ENCODE data around the gene CNTN6. TPM values are rescaled to one million over a fixed set of nuclear protein-coding genes. Genes with fewer than 3 reads are reported as not detected.

The CNTN6 gene
- total RNA-seq, 1 experiment from 2014 or later: not detected

GRCh38 chr3:1252061-1252430 lies 159.2 kb downstream of the CNTN6 start:
- no peak for DNase-seq
- no peaks in the 10 kb centered on the region for H3K36me3 ChIP-seq (ENCODE audit: insufficient read depth, low read length)
- H3K9me3 ChIP-seq (ENCODE audit: low read length): peaks cover 4% of the 10 kb centered on the region; the same call in 1 of the 2 replicates
- no peaks in the 10 kb centered on the region for H3K27me3 ChIP-seq (ENCODE audit: low read length)
- H3K79me2 ChIP-seq (ENCODE audit: low read length): no peaks in the 10 kb centered on the region
- no peak overlapping the region for H3K4me2 ChIP-seq (ENCODE audit: low read depth, low read length, poor library complexity, severe bottlenecking)
- H3K27ac ChIP-seq (ENCODE audit: low read length): no peak overlapping the region
- H3K4me1 ChIP-seq (ENCODE audit: low read length): no peaks in the 10 kb centered on the region
- no peak overlapping the region for H3K4me3 ChIP-seq (ENCODE audit: low read length)
- no peaks in the 10 kb centered on the region for H4K20me1 ChIP-seq (ENCODE audit: insufficient read depth, low read depth, low read length)
- H3K9ac ChIP-seq (ENCODE audit: low read length): no peak overlapping the region
- H2AFZ ChIP-seq (ENCODE audit: low read length): no peak overlapping the region
- H3K9me2 ChIP-seq (replicated peaks; ENCODE audit: insufficient read depth, low read length): no peaks in the 10 kb centered on the region

- no peaks in the 10 kb centered on the region for H3K79me2 ChIP-seq (ENCODE audit: low read length)
- H3K9ac ChIP-seq (ENCODE audit: low read length): no peak overlapping the region
- no peaks in the 10 kb centered on the region for H3K36me3 ChIP-seq (ENCODE audit: insufficient read depth, low read length)
- no peak overlapping the region for H3K27ac ChIP-seq (ENCODE audit: low read length)
- DNase-seq: no peak
- H3K4me1 ChIP-seq (ENCODE audit: low read length): no peaks in the 10 kb centered on the region
- no peak overlapping the region for H2AFZ ChIP-seq (ENCODE audit: low read length)
- no peaks in the 10 kb centered on the region for H3K9me2 ChIP-seq (replicated peaks; ENCODE audit: insufficient read depth, low read length)
- H4K20me1 ChIP-seq (ENCODE audit: insufficient read depth, low read depth, low read length): no peaks in the 10 kb centered on the region
- no peak overlapping the region for H3K4me3 ChIP-seq (ENCODE audit: low read length)
- H3K27me3 ChIP-seq (ENCODE audit: low read length): no peaks in the 10 kb centered on the region
- no peak overlapping the region for H3K4me2 ChIP-seq (ENCODE audit: low read depth, low read length, poor library complexity, severe bottlenecking)
- peaks cover 4% of the 10 kb centered on the region; the same call in 1 of the 2 replicates for H3K9me3 ChIP-seq (ENCODE audit: low read length)
These were observed 169.4 kb downstream of the CNTN6 start for GRCh38 chr3:1262246-1262645.

- Histone ChIP-seq H3K4me3 (ENCODE audit: low read length) (no peak overlapping the region), H4K20me1 (ENCODE audit: insufficient read depth, low read depth, low read length) (no peaks in the 10 kb centered on the region)
These were observed 170.3 kb downstream of the CNTN6 start for GRCh38 chr3:1263121-1263520.

GRCh38 chr3:1269808-1270207 lies 177.0 kb downstream of the CNTN6 start:
- Histone ChIP-seq H3K4me2 (ENCODE audit: low read depth, low read length, poor library complexity, severe bottlenecking) (no peak overlapping the region), H3K27ac (ENCODE audit: low read length) (no peak overlapping the region)

More at GRCh38 chr3:1263121-1263520, 170.3 kb downstream of the CNTN6 start:
- H3K9me2 ChIP-seq (replicated peaks; ENCODE audit: insufficient read depth, low read length): no peaks in the 10 kb centered on the region
- no peaks in the 10 kb centered on the region for H3K27me3 ChIP-seq (ENCODE audit: low read length)
- no peaks in the 10 kb centered on the region for H3K79me2 ChIP-seq (ENCODE audit: low read length)
- H3K9ac ChIP-seq (ENCODE audit: low read length): no peak overlapping the region
- H3K9me3 ChIP-seq (ENCODE audit: low read length): peaks cover 4% of the 10 kb centered on the region; the same call in 1 of the 2 replicates
- no peak overlapping the region for H3K4me2 ChIP-seq (ENCODE audit: low read depth, low read length, poor library complexity, severe bottlenecking)
- no peak overlapping the region for H3K27ac ChIP-seq (ENCODE audit: low read length)
- H2AFZ ChIP-seq (ENCODE audit: low read length): no peak overlapping the region
- no peak for DNase-seq
- H3K36me3 ChIP-seq (ENCODE audit: insufficient read depth, low read length): no peaks in the 10 kb centered on the region
- no peaks in the 10 kb centered on the region for H3K4me1 ChIP-seq (ENCODE audit: low read length)

GRCh38 chr3:1272546-1273265 lies 179.9 kb downstream of the CNTN6 start:
- no peak for DNase-seq
- Histone ChIP-seq H3K9ac (ENCODE audit: low read length) (no peak overlapping the region), H3K4me3 (ENCODE audit: low read length) (no peak overlapping the region), H3K4me2 (ENCODE audit: low read depth, low read length, poor library complexity, severe bottlenecking) (no peak overlapping the region), H3K9me3 (ENCODE audit: low read length) (no peaks in the 10 kb centered on the region; the same call in none of the 2 replicates), H3K9me2 (replicated peaks; ENCODE audit: insufficient read depth, low read length) (no peaks in the 10 kb centered on the region), H3K4me1 (ENCODE audit: low read length) (no peaks in the 10 kb centered on the region), H3K27ac (ENCODE audit: low read length) (no peak overlapping the region), H4K20me1 (ENCODE audit: insufficient read depth, low read depth, low read length) (no peaks in the 10 kb centered on the region), H3K79me2 (ENCODE audit: low read length) (no peaks in the 10 kb centered on the region), H2AFZ (ENCODE audit: low read length) (no peak overlapping the region), H3K36me3 (ENCODE audit: insufficient read depth, low read length) (no peaks in the 10 kb centered on the region), H3K27me3 (ENCODE audit: low read length) (no peaks in the 10 kb centered on the region)

More at GRCh38 chr3:1269808-1270207, 177.0 kb downstream of the CNTN6 start:
- H3K79me2 ChIP-seq (ENCODE audit: low read length): no peaks in the 10 kb centered on the region
- H2AFZ ChIP-seq (ENCODE audit: low read length): no peak overlapping the region
- H3K9me3 ChIP-seq (ENCODE audit: low read length): no peaks in the 10 kb centered on the region; the same call in none of the 2 replicates
- no peak overlapping the region for H3K9ac ChIP-seq (ENCODE audit: low read length)
- no peaks in the 10 kb centered on the region for H3K9me2 ChIP-seq (replicated peaks; ENCODE audit: insufficient read depth, low read length)
- no peak for DNase-seq
- H4K20me1 ChIP-seq (ENCODE audit: insufficient read depth, low read depth, low read length): no peaks in the 10 kb centered on the region
- H3K4me1 ChIP-seq (ENCODE audit: low read length): no peaks in the 10 kb centered on the region
- H3K36me3 ChIP-seq (ENCODE audit: insufficient read depth, low read length): no peaks in the 10 kb centered on the region
- no peak overlapping the region for H3K4me3 ChIP-seq (ENCODE audit: low read length)
- no peaks in the 10 kb centered on the region for H3K27me3 ChIP-seq (ENCODE audit: low read length)

DNA sequence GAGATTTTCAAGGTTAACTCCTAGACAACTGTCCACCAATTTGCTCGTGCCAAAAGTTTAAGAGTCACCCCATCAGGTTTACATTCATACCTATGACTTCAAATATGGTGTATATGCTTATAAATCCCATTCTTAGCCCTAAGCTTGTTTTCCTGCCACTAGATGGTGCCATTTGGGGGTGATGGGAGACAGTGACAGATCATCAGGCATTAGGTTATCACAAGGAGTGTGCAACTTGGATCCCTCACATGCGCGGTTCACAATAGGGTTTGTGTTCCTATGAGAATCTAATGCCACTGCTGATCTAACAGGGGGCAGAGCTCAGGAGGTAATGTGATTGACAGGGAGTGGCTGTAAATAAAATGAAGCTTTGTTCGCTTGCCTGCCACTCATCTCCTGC lies 182.7 kb downstream of the CNTN6 start:
- Histone ChIP-seq H3K36me3 (ENCODE audit: insufficient read depth, low read length) (no peaks in the 10 kb centered on the region), H3K4me3 (ENCODE audit: low read length) (no peak overlapping the region)

GRCh38 chr3:1287815-1288214 lies 195.0 kb downstream of the CNTN6 start:
- no peaks in the 10 kb centered on the region for H3K4me1 ChIP-seq (ENCODE audit: low read length)
- no peaks in the 10 kb centered on the region for H3K36me3 ChIP-seq (ENCODE audit: insufficient read depth, low read length)
- no peaks in the 10 kb centered on the region; the same call in none of the 2 replicates for H3K9me3 ChIP-seq (ENCODE audit: low read length)

More for the DNA sequence above, 182.7 kb downstream of the CNTN6 start:
- no peaks in the 10 kb centered on the region for H4K20me1 ChIP-seq (ENCODE audit: insufficient read depth, low read depth, low read length)
- no peaks in the 10 kb centered on the region for H3K9me2 ChIP-seq (replicated peaks; ENCODE audit: insufficient read depth, low read length)
- no peak overlapping the region for H3K9ac ChIP-seq (ENCODE audit: low read length)
- DNase-seq: peak; percentile 72
- no peaks in the 10 kb centered on the region; the same call in none of the 2 replicates for H3K9me3 ChIP-seq (ENCODE audit: low read length)
- H3K4me1 ChIP-seq (ENCODE audit: low read length): no peaks in the 10 kb centered on the region
- H3K79me2 ChIP-seq (ENCODE audit: low read length): no peaks in the 10 kb centered on the region
- no peak overlapping the region for H2AFZ ChIP-seq (ENCODE audit: low read length)
- no peak overlapping the region for H3K4me2 ChIP-seq (ENCODE audit: low read depth, low read length, poor library complexity, severe bottlenecking)
- no peaks in the 10 kb centered on the region for H3K27me3 ChIP-seq (ENCODE audit: low read length)
- H3K27ac ChIP-seq (ENCODE audit: low read length): no peak overlapping the region

GRCh38 chr3:1288805-1289494 lies 196.1 kb downstream of the CNTN6 start:
- Histone ChIP-seq H3K9me2 (replicated peaks; ENCODE audit: insufficient read depth, low read length) (no peaks in the 10 kb centered on the region; the same call in 1 of the 2 replicates), H3K4me1 (ENCODE audit: low read length) (no peaks in the 10 kb centered on the region), H3K36me3 (ENCODE audit: insufficient read depth, low read length) (no peaks in the 10 kb centered on the region), H3K9me3 (ENCODE audit: low read length) (no peaks in the 10 kb centered on the region; the same call in none of the 2 replicates), H2AFZ (ENCODE audit: low read length) (no peak overlapping the region), H3K27me3 (ENCODE audit: low read length) (no peaks in the 10 kb centered on the region), H3K4me2 (ENCODE audit: low read depth, low read length, poor library complexity, severe bottlenecking) (no peak overlapping the region), H3K27ac (ENCODE audit: low read length) (no peak overlapping the region), H3K79me2 (ENCODE audit: low read length) (no peaks in the 10 kb centered on the region), H3K4me3 (ENCODE audit: low read length) (no peak overlapping the region), H4K20me1 (ENCODE audit: insufficient read depth, low read depth, low read length) (no peaks in the 10 kb centered on the region), H3K9ac (ENCODE audit: low read length) (no peak overlapping the region)
- no peak for DNase-seq

More at GRCh38 chr3:1287815-1288214, 195.0 kb downstream of the CNTN6 start:
- no peak overlapping the region for H3K4me2 ChIP-seq (ENCODE audit: low read depth, low read length, poor library complexity, severe bottlenecking)
- H4K20me1 ChIP-seq (ENCODE audit: insufficient read depth, low read depth, low read length): no peaks in the 10 kb centered on the region
- no peaks in the 10 kb centered on the region for H3K27me3 ChIP-seq (ENCODE audit: low read length)
- no peaks in the 10 kb centered on the region for H3K79me2 ChIP-seq (ENCODE audit: low read length)
- no peak overlapping the region for H2AFZ ChIP-seq (ENCODE audit: low read length)
- no peak overlapping the region for H3K27ac ChIP-seq (ENCODE audit: low read length)
- no peak for DNase-seq
- no peak overlapping the region for H3K4me3 ChIP-seq (ENCODE audit: low read length)
- H3K9ac ChIP-seq (ENCODE audit: low read length): no peak overlapping the region
- no peaks in the 10 kb centered on the region; the same call in 1 of the 2 replicates for H3K9me2 ChIP-seq (replicated peaks; ENCODE audit: insufficient read depth, low read length)
